ENCODE results near the gene CCDC18.
"Not testable (repeated sequence)": the region's sequence is repeated elsewhere in the genome, so short reads cannot be mapped to it uniquely, and the experiment has no call there.

The CCDC18 gene

GRCh38 chr1:93180723-93181613 is at the start of gene CCDC18:
CCDC18 (plus strand) TSS chr1:93180724; CDS start chr1:93183362, 2,638 bp downstream.
- DNase-seq (ENCODE audit: low read depth), result no peak

DNA sequence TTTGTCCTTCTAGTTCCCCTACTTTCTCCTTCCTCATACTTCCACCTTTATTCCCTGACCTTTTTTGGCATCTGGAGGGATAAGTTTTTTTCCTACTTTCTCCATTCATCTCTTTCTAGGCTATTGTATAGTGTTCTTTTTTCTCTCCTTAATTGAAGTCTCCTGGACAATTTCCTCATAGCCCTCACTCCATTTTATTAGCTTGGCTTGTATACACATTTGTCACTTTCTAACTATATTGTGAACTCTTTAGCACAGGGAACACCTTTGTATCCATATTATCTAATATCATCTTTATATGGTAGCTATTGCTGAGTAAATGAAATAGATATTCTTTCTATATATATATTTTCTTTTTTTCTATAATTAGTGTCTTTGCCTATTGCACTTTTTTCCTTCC is 47.9 kb upstream of the CCDC18 start:
- DNase-seq (ENCODE audit: low read depth), result no peak

GRCh38 chr1:93136445-93136844 is 44.1 kb upstream of the CCDC18 start:
- DNase-seq (ENCODE audit: low read depth), result no peak

- no peak for DNase-seq (ENCODE audit: low read depth)
These were observed 42.8 kb upstream of the CCDC18 start for GRCh38 chr1:93137604-93138292.

DNA sequence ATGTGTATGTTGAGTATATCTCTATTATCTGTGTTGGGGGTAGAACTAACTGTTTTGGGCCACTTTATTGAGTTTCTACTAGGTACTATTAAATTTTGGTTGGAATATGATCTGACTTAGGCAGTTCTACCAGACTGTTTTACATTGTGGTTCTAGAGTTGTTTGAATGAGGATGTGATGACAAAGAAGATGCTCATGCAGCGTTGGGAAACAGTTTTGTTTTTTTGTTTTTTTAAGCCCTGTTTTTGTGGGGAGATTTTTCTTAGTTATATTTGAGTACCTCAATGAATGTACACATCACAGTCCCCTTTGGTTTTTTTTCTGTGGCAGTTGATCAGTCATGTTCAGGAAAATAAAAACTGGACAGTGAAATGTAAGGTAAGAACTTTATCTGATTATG is 40.4 kb upstream of the CCDC18 start:
- DNase-seq (ENCODE audit: low read depth), result no peak

DNA sequence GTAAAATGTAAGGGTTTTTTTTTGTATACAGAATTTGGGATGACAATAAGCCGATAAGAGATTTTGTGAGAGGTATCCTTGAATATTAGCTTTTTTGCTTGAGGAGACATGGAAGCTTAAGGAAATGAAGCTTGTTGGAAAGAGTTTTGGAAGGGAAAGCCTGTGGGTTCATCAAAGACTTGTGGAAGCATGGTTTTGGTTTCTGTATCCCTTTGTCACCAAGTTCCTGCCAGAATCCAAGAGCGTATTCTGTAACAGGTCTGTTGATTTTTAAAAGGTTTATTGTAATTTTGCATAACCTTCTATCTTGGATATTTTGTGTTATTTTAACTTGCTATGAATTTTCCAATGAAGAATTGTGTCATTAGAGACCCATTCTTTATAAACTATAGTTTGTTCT is 38.4 kb upstream of the CCDC18 start:
- no peak for DNase-seq (ENCODE audit: low read depth)

- DNase-seq (ENCODE audit: low read depth), result no peak
These were observed 37.4 kb upstream of the CCDC18 start for GRCh38 chr1:93143136-93143535.

- DNase-seq (ENCODE audit: low read depth), result no peak
These were observed 36.8 kb upstream of the CCDC18 start for GRCh38 chr1:93143769-93144168.

GRCh38 chr1:93148001-93148400 is 32.5 kb upstream of the CCDC18 start:
- DNase-seq (ENCODE audit: low read depth), result peak; percentile 21

DNA sequence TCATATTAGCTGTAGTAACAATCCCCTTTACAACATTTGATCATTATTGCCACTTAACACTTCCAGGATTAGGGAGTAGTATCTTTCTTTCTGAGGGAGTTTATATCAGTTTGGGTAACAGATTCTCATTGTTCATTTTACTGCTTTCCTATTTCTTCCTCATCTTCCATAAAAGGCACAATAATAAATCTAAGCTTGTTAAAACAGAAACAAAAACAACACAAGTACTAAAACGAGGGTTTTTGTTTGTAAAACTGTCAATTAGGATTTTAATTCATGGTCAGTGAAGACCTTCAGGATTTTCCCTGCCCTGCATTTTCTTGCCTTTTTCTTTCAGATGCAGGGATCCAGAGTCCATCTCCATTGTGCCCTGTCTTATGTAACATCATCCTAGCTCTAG is 29.8 kb upstream of the CCDC18 start:
- DNase-seq (ENCODE audit: low read depth), result no peak

DNA sequence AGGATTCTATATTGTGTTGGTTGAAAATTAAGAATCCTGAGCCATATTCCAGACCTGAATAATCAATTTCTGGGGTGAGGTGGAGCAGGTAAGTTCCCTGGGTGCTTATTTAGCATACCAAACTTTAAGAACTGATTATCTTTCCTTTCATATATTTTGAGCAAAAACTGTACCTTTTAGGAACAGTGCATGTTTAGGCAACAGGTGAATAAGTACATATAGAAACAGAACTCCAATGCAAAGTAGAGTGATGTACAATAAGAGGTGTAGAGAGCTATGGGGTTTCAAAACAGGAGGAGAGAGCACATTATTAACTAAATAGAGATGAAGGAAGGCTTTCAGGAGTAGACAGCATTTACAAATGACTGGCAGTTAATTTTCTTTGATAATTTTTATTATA is 29.1 kb upstream of the CCDC18 start:
- DNase-seq (ENCODE audit: low read depth), result no peak

DNA sequence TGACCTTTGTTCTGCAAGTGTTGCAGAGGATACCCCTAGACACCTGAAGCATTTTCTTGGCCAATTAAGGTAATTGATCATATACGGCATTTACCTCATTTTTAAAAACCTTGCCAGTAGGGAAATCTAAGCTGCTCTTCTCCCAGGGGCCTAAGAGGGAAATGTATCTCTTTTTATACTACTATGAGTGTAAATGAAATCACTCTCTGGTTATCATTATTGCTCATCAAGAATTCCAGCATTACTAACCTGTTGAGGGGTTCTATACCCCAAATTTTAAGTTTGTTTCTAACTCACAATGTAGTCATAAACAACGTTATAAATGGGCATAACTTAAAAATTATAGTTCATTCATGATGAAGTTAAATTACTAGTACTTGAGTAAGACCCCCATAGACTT is 27.7 kb upstream of the CCDC18 start:
- no peak for DNase-seq (ENCODE audit: low read depth)

GRCh38 chr1:93154898-93155297 is 25.6 kb upstream of the CCDC18 start:
- DNase-seq (ENCODE audit: low read depth), result no peak

DNA sequence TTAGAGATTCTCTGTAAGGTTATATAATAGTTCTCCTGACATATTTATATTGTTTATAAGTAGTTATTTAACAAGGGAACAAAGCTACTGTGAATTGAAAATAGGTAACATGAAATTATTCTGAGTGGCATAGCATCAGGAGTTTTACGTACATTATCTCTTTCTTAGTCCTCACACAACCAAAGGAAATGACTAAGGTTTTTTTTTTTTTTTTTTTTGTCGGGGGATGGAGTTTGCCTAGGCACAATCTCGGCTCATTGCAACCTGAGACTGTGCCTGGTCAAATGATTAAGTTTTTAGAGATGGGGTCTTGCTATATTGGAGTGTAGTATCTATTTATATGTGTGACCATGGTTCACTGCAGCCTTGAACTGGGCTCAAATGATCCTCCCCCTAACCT is 25.2 kb upstream of the CCDC18 start:
- DNase-seq (ENCODE audit: low read depth), result no peak

DNA sequence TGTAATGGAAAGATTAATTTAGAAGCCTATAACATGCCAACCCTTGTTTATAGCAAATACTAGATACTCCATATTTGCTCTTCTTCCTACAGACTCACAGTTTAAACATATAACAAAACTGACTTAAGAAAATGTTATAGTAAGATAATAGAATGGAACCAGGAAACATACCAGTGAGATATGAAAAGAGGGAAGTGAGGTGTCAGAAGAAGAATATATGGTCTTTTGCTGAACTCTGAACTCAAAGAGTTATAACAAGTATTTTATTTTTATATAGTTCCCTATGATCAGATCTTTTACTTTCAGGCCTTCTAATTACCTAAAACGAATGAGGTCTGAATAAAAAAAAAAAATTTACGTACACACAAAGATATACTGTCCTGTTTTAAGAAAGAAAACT is 21.2 kb upstream of the CCDC18 start:
- DNase-seq (ENCODE audit: low read depth), result no peak

DNA sequence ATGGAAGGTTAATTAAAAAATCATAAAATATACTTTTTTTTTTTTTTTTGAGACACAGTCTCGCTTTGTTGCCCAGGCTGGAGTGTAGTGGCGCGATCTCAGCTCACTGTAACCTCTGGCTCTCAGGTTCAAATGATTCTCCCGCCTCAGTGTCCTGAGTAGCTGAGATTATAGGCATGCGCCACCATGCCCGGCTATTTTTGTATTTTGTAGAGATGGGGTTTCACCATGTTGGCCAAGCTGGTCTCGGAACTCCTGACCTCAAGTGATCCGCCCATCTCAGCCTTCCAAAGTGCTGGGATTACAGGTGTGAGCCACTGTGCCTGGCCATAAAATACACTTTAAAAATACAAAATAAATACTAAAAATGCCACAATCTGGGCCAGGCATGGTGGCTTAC is 17.2 kb upstream of the CCDC18 start:
- not testable (repeated sequence) for DNase-seq (ENCODE audit: low read depth)

GRCh38 chr1:93164816-93165215 is 15.7 kb upstream of the CCDC18 start:
- DNase-seq (ENCODE audit: low read depth), result no peak

DNA sequence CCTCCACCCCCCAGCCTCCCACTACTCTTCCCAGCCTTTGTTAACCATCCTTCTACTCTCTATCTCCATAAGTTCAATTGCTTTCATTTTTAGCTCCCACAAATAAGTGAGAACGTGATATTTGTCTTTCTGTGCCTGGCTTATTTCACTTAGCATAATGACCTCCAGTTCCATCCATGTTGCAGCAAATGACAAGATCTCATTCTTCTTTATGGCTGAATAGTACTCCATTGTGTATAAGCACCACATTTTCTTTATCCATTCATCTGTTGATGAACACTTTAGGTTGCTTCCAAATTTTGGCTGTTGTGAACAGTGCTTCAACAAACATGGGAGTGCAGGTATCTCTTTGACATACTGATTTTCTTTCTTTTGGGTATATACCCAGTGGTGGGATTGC is 14.6 kb upstream of the CCDC18 start:
- DNase-seq (ENCODE audit: low read depth), result not testable (repeated sequence)

DNA sequence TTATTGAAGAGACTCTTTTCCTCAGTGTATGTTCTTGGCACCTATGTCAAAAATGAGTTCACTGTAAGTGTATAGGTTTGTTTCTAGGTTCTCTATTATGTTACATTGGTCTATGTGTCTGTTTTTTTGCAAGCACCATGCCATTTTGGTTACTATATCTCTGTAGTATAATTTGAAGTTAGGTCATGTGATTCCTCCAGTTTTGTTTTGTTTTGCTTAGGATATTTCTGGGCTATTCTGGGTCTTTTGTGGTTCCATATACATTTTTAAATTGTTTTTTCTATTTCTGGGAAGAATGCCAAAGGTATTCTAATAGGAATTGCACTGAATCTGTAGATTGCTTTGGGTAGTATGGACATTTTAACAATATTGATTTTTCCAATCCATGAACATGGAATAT is 13.5 kb upstream of the CCDC18 start:
- no peak for DNase-seq (ENCODE audit: low read depth)

DNA sequence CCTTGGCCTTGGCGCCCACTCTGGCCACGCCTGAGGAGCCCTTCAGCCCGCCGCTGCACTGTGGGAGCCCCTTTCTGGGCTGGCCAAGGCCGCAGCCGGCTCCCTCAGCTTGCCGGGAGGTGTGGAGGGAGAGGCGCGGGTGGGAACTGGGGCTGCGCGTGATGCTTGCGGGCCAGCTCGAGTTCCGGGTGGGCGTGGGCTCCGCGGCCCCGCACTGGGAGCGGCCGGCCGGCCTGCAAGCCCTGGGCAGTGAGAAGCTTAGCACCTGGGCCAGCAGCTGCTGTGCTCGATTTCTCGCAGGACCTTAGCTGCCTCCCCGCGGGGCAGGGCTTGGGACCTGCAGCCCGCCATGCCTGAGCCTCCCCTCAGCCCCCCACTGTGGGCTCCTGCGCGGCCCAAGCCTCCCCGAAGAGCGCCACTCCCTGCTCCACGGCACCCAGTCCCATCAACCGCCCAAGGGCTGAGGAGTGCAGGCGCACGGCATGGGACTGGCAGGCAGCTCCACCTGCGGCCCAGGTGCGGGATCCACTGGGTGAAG is 10.3 kb upstream of the CCDC18 start:
- not testable (repeated sequence) for DNase-seq (ENCODE audit: low read depth)

GRCh38 chr1:93171549-93172034 is 8.9 kb upstream of the CCDC18 start:
- no peak for DNase-seq (ENCODE audit: low read depth)

DNA sequence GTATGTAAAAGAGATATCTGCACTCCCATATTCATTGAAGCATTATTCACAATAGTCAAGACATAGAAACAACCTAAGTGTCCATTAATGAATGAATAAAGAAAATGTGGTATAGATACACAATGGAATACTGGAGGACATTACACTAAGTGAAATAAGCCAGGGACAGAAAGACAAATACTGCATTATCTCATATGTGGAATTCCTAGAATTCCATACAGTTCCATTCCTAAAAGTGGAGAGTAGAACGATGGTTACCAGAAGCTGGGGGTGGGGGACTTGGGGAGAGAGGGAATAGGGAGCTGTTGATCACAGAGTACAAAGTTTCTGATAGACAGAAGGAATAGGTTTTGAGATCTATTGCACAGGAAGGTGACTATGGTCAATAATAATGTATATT is 7.7 kb upstream of the CCDC18 start:
- no peak for DNase-seq (ENCODE audit: low read depth)

- DNase-seq (ENCODE audit: low read depth), result not testable (repeated sequence)
These were observed 5.9 kb upstream of the CCDC18 start for GRCh38 chr1:93174638-93175037.

Measured in fibroblast of the conjunctiva (primary cell).